ENCODE results near the gene NEK11. TPM values are rescaled to one million over a fixed set of nuclear protein-coding genes. Genes with fewer than 3 reads are reported as not detected.

NEK11 gene
- total RNA-seq, 2 experiments from 2014 or later: 1.6 to 4.2 TPM

- ChIA-PET CTCF (no interaction called here), POLR2A (no interaction called here)
- Histone ChIP-seq H3K36me3 (ENCODE audit: insufficient read depth, low read length) (no peaks in the 10 kb centered on the region), H3K27me3 (ENCODE audit: control insufficient read depth in 1 of 2, insufficient read depth in 2 of 2, low read length in 2 of 2) (no peaks in the 10 kb centered on the region), H3K9me3 (ENCODE audit: control insufficient read depth in 1 of 2, insufficient read depth in 1 of 2, low read length in 2 of 2) (no peaks in the 10 kb centered on the region), H3K4me1 (ENCODE audit: insufficient read depth, low read length) (no peaks in the 10 kb centered on the region), H3K27ac (ENCODE audit: low read depth in 1 of 2, low read length in 2 of 2) (no peak overlapping the region), H3K4me3 (ENCODE audit: low read length) (no peak overlapping the region)
- TF ChIP-seq, protein P1, sequence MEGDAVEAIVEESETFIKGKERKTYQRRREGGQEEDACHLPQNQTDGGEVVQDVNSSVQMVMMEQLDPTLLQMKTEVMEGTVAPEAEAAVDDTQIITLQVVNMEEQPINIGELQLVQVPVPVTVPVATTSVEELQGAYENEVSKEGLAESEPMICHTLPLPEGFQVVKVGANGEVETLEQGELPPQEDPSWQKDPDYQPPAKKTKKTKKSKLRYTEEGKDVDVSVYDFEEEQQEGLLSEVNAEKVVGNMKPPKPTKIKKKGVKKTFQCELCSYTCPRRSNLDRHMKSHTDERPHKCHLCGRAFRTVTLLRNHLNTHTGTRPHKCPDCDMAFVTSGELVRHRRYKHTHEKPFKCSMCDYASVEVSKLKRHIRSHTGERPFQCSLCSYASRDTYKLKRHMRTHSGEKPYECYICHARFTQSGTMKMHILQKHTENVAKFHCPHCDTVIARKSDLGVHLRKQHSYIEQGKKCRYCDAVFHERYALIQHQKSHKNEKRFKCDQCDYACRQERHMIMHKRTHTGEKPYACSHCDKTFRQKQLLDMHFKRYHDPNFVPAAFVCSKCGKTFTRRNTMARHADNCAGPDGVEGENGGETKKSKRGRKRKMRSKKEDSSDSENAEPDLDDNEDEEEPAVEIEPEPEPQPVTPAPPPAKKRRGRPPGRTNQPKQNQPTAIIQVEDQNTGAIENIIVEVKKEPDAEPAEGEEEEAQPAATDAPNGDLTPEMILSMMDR (IDR thresholded peaks at IDR 0.05): no peak
- H3K36me3 Mint-ChIP-seq (ENCODE audit: low read depth): no peaks in the 10 kb centered on the region
- intact Hi-C loops (cut with DNase I, micrococcal nuclease): no loop called here
- no peak for ATAC-seq (ENCODE audit: poor library complexity)
- DNase-seq: no peak
- H3K4me1 Mint-ChIP-seq (ENCODE audit: low read depth): no peaks in the 10 kb centered on the region
- no peak overlapping the region for H3K4me3 Mint-ChIP-seq
- no peaks in the 10 kb centered on the region for H3K9me3 Mint-ChIP-seq
- H3K27me3 Mint-ChIP-seq: no peaks in the 10 kb centered on the region
- no peak overlapping the region for H3K27ac Mint-ChIP-seq
These were observed 201.8 kb downstream of the NEK11 start for GRCh38 chr3:131228522-131228921.

DNA sequence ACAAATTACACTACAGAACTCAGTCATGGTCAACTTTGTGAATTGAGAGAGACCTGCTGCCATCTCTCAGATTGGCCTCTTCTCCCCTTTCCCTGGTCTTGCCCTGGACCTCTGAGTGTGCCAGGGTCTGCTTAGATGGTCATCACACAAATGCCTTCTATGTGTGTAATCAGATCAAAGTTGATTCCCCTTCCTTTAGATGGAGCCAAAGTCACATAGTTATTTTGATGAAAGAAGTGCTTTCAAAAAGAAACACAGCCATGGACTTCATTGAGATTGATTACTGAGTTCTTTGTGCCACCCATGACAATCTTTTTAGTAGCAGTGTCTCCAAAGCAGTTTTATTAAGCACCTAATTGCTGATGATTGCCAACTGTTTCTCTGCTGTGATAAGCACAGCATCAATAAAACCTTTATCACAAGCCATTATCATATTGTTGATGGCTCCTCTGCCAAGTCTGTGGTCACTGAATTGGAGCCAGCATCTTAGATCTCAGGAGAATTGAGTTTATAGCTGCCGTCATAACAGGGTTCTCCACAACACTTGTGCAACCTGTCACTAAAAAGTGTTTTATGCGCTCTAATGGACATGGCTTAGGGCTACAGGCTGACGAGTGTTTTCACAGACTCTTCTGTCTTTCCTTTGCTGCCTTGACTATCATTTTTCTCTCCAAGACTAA, 205.2 kb downstream of the NEK11 start:
- Histone ChIP-seq H3K27me3 (ENCODE audit: control insufficient read depth in 1 of 2, insufficient read depth in 2 of 2, low read length in 2 of 2) (no peaks in the 10 kb centered on the region), H3K4me1 (ENCODE audit: insufficient read depth, low read length) (no peaks in the 10 kb centered on the region), H3K4me3 (ENCODE audit: low read length) (no peak overlapping the region), H3K9me3 (ENCODE audit: control insufficient read depth in 1 of 2, insufficient read depth in 1 of 2, low read length in 2 of 2) (no peaks in the 10 kb centered on the region), H3K27ac (ENCODE audit: low read depth in 1 of 2, low read length in 2 of 2) (no peak overlapping the region), H3K36me3 (ENCODE audit: insufficient read depth, low read length) (no peaks in the 10 kb centered on the region)
- no peak overlapping the region for H3K27ac Mint-ChIP-seq
- ChIA-PET POLR2A (no interaction called here), CTCF (no interaction called here)
- ATAC-seq (ENCODE audit: poor library complexity) (no peak), DNase-seq (no peak)
- TF ChIP-seq, protein P1 (IDR thresholded peaks at IDR 0.05): no peak
- no peaks in the 10 kb centered on the region for H3K4me1 Mint-ChIP-seq (ENCODE audit: low read depth)
- intact Hi-C loops (cut with DNase I, micrococcal nuclease): no loop called here
- no peaks in the 10 kb centered on the region for H3K27me3 Mint-ChIP-seq
- H3K4me3 Mint-ChIP-seq: no peak overlapping the region
- H3K9me3 Mint-ChIP-seq: no peaks in the 10 kb centered on the region
- no peaks in the 10 kb centered on the region for H3K36me3 Mint-ChIP-seq (ENCODE audit: low read depth)

GRCh38 chr3:131232711-131233267, 206.1 kb downstream of the NEK11 start:
- Mint-ChIP-seq H3K27ac (no peak overlapping the region), H3K9me3 (no peaks in the 10 kb centered on the region), H3K4me3 (no peak overlapping the region), H3K36me3 (ENCODE audit: low read depth) (no peaks in the 10 kb centered on the region), H3K27me3 (no peaks in the 10 kb centered on the region), H3K4me1 (ENCODE audit: low read depth) (no peaks in the 10 kb centered on the region)
- intact Hi-C loops (cut with DNase I, micrococcal nuclease): no loop called here
- Histone ChIP-seq H3K4me3 (ENCODE audit: low read length) (no peak overlapping the region), H3K36me3 (ENCODE audit: insufficient read depth, low read length) (no peaks in the 10 kb centered on the region), H3K27ac (ENCODE audit: low read depth in 1 of 2, low read length in 2 of 2) (no peak overlapping the region), H3K9me3 (ENCODE audit: control insufficient read depth in 1 of 2, insufficient read depth in 1 of 2, low read length in 2 of 2) (no peaks in the 10 kb centered on the region), H3K4me1 (ENCODE audit: insufficient read depth, low read length) (no peaks in the 10 kb centered on the region), H3K27me3 (ENCODE audit: control insufficient read depth in 1 of 2, insufficient read depth in 2 of 2, low read length in 2 of 2) (no peaks in the 10 kb centered on the region)
- DNase-seq (no peak), ATAC-seq (ENCODE audit: poor library complexity) (no peak)
- ChIA-PET POLR2A (no interaction called here), CTCF (interaction anchor here (0.6 kb wide), 1 partner anchor 127 kb away, joined by 3 read pairs; no protein-coding TSS in a partner anchor)
- TF ChIP-seq, protein P1 (IDR thresholded peaks at IDR 0.05): no peak

Data from CD4-positive, alpha-beta T cell (primary cell).